SJSA1 (cell line): ENCODE measurements around the gene ARSB. TPM values are rescaled to one million over a fixed set of nuclear protein-coding genes. Genes with fewer than 3 reads are reported as not detected.

ENCODE experiments used
- DNase-seq, 2 experiments: peaks; one replicate each; pipeline ENCODE4 v3.0.0-alpha.2; 2015 to 2020; ENCODE audit warnings: low spot score in 2 of 2, low read depth in 1 of 2
- H3K27ac ChIP-seq: fragments of 250-450 bp; sonication (Bioruptor Pico); 2 replicates; pipeline ENCODE4 v1.5.1; 2020; ENCODE audit warnings: mild to moderate bottlenecking, moderate library complexity
- H3K27me3 ChIP-seq: fragments of 250-450 bp; sonication (Bioruptor Pico); replicated peaks from 2 replicates; pipeline ENCODE4 v1.5.1; 2020; ENCODE audit warnings: mild to moderate bottlenecking, moderate library complexity
- H3K36me3 ChIP-seq: fragments of 250-450 bp; sonication (Bioruptor Pico); 2 replicates; pipeline ENCODE4 v1.5.1; 2020; ENCODE audit warnings: mild to moderate bottlenecking
- H3K4me1 ChIP-seq: fragments of 250-450 bp; sonication (Bioruptor Pico); replicated peaks from 2 replicates; pipeline ENCODE4 v1.6.1; 2021; ENCODE audit warnings: mild to moderate bottlenecking
- H3K4me3 ChIP-seq: fragments of 250-450 bp; sonication (Bioruptor Pico); 2 replicates; pipeline ENCODE4 v1.5.1; 2020; ENCODE audit warnings: mild to moderate bottlenecking
- H3K9me3 ChIP-seq: fragments of 250-450 bp; sonication (Bioruptor Pico); replicated peaks from 2 replicates; pipeline ENCODE4 v1.5.1; 2020; ENCODE audit warnings: mild to moderate bottlenecking
- total RNA-seq: library from RNA; depleted of rRNA; stranded (reverse); fragments of >200 nt; shearing (Covaris generic); gene quantifications from 2 replicates; pipeline ENCODE4 v1.2.3, GENCODE V29; 2014

The ARSB gene
- total RNA-seq, 1 experiment from 2014 or later: 72.9 TPM

DNA sequence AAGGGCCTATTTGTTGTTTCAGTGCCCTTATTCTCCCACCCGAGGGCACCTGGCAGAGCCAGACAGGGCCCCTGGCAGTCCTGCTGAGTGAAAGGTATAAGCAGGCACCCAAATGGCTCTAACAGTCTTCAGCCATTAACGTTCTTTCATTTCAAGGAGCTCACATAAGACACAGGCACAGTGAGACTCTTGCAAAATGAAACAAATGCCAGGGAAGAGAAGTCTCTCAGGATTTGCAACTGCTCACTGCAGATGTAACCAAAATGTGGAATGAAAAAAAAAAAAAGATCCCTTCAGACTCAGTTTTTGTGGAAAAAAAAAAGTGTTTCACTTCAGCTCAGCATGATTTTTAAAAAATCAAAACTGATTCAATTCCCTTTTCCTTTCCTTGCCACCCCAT lies 181.2 kb downstream of the ARSB start:
- peaks cover 4% of the 10 kb centered on the region; the same call in 1 of the 2 replicates for H3K9me3 ChIP-seq
- peaks cover 40% of the 10 kb centered on the region for H3K4me1 ChIP-seq
- no peaks in the 10 kb centered on the region for H3K27me3 ChIP-seq
- H3K36me3 ChIP-seq: 0 out of 2 replicates have a peak, but pooled peaks cover 1% of the 10 kb centered on the region
- H3K27ac ChIP-seq: no peak overlapping the region
- H3K4me3 ChIP-seq: no peak overlapping the region
- no peak for DNase-seq

DNA sequence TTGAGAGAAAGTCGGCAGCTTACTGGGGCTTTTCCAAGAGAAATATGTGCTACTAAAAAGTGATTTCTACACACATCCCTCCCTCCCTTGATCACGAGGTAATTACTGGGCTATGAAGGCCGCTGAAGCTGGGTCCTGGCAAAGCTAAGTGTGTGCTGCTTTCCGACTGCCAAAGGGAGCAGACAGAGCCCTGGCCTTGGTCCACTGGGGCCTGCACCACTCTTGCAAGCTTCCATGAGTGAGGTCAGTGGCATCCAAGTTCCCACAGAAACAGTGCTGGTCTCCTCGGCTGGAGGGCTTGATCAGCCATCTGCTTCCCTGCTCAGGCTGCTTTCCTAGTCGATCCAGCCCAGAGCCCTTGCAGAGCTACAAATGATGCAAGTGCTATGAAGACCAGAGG lies 181.8 kb downstream of the ARSB start:
- no peak overlapping the region for H3K4me3 ChIP-seq
- H3K27me3 ChIP-seq: no peaks in the 10 kb centered on the region
- peaks cover 4% of the 10 kb centered on the region; the same call in 1 of the 2 replicates for H3K9me3 ChIP-seq
- DNase-seq: no peak
- H3K4me1 ChIP-seq: peaks cover 46% of the 10 kb centered on the region
- H3K36me3 ChIP-seq: 0 out of 2 replicates have a peak, but pooled peaks cover 3% of the 10 kb centered on the region
- H3K27ac ChIP-seq: no peak overlapping the region

DNA sequence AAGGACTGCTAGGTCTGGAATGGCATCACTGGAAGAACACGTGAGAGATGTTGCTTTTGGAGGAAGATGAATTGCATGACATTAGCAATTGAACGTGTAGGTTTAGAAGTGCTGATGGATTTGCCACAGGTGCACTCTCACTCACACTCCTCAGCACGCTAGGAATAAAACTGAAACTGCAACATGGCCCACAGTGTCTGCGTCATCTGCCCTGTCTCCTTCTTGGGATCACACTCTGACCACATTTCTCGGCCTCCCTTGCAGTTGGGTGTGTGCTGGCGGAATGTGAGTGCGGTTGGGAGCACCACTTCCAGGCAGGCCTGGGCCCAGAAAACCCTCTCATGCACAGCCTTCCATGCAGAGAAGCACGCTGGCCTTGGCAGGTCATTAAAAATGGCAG lies 183.7 kb downstream of the ARSB start:
- Histone ChIP-seq H3K27me3 (no peaks in the 10 kb centered on the region), H3K4me3 (no peak overlapping the region), H3K9me3 (peaks cover 4% of the 10 kb centered on the region; the same call in 1 of the 2 replicates), H3K36me3 (0 out of 2 replicates have a peak, but pooled peaks cover 3% of the 10 kb centered on the region), H3K4me1 (peaks cover 41% of the 10 kb centered on the region), H3K27ac (no peak overlapping the region)
- no peak for DNase-seq

DNA sequence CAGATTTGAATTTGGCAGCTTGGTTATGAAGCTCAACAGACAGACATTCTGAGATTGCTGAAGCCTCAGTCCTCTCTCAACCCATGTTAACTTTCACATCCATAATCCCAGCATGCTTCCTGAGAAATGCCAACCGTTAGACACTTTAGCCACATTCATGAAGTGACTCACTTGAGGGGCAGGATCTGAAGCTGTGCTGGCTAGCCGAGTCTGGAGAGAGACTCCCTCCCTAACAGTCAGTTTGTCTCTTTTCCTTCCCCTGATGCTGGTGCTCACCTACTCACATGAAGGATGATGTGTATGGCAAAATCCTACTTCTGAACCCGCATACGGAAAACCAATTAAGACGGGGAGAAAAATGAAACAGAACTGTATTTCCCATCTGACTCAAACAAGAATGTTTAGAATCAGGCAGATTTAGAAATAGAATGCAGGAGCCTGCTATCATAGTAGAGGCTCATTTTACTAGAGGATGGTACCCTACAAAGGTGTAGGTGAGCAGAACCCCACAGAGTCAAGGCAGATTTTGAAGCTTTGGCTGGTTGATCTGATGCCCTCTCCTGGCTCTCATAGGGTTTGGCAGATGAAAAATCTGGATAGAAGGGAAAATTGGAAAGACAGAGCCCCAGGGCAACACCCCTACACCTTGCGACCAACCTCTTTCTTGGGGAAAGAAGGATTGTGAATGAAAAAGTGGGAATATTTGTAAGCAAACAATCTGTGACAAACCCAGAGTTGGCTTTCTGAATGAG lies 185.7 kb downstream of the ARSB start:
- H3K27ac ChIP-seq: peak overlapping the region; percentile 75

DNA sequence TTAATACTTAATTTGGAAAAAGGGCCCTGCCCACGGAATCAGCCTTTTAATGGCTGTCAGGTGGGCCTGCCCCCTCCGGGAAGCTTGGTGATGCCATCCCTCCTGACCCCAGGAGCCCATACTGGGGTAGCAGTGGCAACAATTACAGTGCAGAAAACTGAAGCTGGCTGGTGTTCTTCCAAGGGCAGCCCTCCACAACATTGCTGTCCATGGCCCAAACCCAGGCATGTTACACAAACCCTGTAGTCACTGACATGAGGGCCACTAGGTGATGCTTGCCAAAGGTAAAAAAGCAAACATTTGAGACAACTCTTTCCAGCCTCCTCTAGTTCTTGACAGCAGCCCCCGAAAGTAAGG lies 186.5 kb downstream of the ARSB start:
- H3K9me3 ChIP-seq: peaks cover 4% of the 10 kb centered on the region; the same call in 1 of the 2 replicates
- no peak for DNase-seq
- peak overlapping the region; percentile 75 for H3K27ac ChIP-seq
- H3K36me3 ChIP-seq: 0 out of 2 replicates have a peak, but pooled peaks cover 3% of the 10 kb centered on the region
- no peak overlapping the region for H3K4me3 ChIP-seq
- H3K4me1 ChIP-seq: peaks cover 42% of the 10 kb centered on the region
- H3K27me3 ChIP-seq: no peaks in the 10 kb centered on the region

More for the DNA sequence above, 185.7 kb downstream of the ARSB start:
- peaks cover 4% of the 10 kb centered on the region; the same call in 1 of the 2 replicates for H3K9me3 ChIP-seq
- no peak overlapping the region for H3K4me3 ChIP-seq
- H3K27me3 ChIP-seq: no peaks in the 10 kb centered on the region
- DNase-seq: peak; percentile 59 to 69
- H3K36me3 ChIP-seq: 0 out of 2 replicates have a peak, but pooled peaks cover 3% of the 10 kb centered on the region
- peaks cover 40% of the 10 kb centered on the region for H3K4me1 ChIP-seq

DNA sequence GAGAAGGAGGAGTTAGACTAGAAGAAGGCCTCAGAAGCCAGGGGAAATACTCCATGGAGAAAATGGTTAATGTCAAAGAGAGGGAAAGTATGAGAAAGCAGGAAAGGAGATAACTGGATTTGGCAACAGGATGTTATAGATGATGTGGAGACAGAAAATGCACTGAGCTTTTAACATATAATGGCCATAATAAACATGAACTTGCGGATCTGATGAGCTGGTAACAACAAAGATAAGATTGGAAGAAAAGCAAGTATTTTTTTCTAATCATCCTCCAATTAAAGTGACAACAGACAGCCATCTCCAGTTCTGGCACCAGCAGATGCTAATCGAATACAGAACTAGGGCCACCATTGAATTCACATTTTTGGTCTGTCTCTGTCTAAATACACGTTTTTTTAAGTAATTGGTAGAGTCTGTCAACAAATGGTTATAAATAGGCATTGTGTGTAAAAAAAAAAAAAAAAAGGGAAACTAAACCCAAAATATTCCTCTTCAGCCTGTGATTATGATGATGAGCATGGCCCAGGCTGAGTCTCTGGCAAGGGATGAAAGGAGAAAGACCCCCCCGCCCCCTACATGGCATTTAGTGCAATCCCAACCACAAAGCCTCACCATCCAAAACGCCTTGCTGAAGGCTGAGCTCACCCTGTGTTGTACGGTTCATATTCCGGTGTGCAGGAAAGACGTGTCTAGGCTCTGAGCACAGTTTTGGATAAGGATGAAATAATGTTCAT lies 187.0 kb downstream of the ARSB start:
- Histone ChIP-seq H3K27ac (peak overlapping the region; percentile 75; the same call in 1 of the 2 replicates), H3K4me1 (peaks cover 42% of the 10 kb centered on the region), H3K9me3 (peaks cover 4% of the 10 kb centered on the region; the same call in 1 of the 2 replicates), H3K4me3 (no peak overlapping the region), H3K36me3 (0 out of 2 replicates have a peak, but pooled peaks cover 3% of the 10 kb centered on the region), H3K27me3 (no peaks in the 10 kb centered on the region)
- no peak for DNase-seq

DNA sequence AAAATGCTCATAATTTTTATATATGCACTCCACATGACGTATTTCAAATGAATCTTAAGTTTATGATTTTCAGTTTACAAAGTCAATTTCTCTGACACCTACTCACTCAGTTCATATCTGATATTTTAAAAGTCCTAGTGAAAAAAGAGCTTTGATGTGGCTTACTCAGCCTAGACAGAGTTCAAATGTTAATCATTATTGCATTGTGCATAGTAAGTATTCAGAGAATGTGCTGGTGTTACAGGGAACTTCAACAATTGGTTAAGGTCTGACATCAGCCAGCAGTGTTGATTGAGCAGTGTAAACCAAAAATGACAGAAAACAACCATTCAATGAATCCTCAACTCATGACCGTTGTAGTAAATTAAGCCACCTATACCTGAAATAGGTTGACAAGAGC lies 189.4 kb downstream of the ARSB start:
- Histone ChIP-seq H3K4me1 (peaks cover 42% of the 10 kb centered on the region), H3K27me3 (no peaks in the 10 kb centered on the region), H3K9me3 (no peaks in the 10 kb centered on the region), H3K36me3 (0 out of 2 replicates have a peak, but pooled peaks cover 3% of the 10 kb centered on the region), H3K27ac (peak overlapping the region; percentile 2; the same call in 1 of the 2 replicates), H3K4me3 (no peak overlapping the region)
- peak in 1 of 2 experiments; percentile 28 for DNase-seq

DNA sequence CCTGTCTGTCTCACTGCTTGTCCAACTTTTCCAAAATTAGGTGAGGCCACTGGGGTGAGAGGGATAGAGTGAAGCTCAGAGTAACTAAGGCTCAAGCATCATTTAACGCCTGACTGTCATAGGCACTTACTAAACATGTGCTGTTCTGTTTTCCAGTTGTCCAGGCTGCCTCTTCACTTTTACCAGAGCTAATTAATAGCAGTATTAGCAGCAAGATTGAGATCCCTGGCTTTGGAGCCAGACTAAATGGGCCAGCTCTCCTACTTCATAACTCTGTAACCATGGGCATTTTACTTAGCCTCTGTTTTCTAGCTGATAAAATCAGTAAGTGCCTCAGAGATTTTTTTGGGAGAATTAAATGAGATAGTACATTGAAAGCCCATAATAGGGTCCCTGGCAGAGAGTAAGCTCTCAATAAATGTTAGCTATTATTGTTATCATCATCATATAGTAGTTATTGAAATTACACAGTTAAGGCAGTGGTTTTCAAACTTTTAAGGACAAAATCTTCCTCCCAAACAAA lies 190.4 kb downstream of the ARSB start:
- Histone ChIP-seq H3K4me1 (peaks cover 39% of the 10 kb centered on the region), H3K27ac (no peak overlapping the region), H3K36me3 (0 out of 2 replicates have a peak, but pooled peaks cover 3% of the 10 kb centered on the region), H3K27me3 (no peaks in the 10 kb centered on the region), H3K9me3 (no peaks in the 10 kb centered on the region), H3K4me3 (no peak overlapping the region)
- no peak for DNase-seq

DNA sequence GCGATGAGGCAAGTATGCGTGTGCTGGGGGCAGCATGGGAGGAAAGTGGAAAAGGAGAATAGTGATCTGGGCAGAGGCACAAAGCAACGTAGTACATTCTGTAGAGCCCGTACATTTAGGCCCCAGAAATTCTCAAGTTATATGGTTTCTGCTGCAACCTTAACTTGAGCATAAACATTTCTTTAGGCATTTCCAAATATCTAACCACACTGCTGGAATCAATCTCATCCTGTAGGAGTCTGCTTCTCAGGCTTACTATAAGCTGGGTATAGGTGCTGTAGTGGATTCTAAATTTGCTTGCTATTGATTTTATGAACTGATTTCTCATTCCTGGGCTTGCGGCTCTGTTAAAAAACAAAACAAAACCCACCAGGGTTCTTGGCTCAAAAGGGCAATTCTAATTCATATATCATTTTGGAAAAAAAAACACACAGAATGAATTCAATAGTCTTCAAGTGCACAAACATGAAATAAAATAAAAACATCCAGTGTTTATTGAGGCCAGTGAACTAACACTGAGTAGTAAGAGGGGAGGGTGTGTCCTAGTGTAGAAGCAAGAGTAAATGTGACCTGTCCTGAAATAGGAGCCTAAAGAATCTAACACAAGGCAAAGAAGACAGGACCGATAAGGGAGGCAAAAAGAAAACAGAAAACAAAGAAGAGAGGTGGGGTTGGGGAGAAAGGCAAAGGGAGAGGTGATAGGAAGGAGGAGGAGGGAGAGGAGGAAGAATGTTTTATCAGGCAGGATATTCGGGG lies 191.0 kb downstream of the ARSB start:
- H3K4me1 ChIP-seq: peaks cover 32% of the 10 kb centered on the region
- no peak overlapping the region for H3K27ac ChIP-seq
- no peak for DNase-seq
- no peaks in the 10 kb centered on the region for H3K27me3 ChIP-seq
- no peaks in the 10 kb centered on the region for H3K9me3 ChIP-seq
- H3K36me3 ChIP-seq: 0 out of 2 replicates have a peak, but pooled peaks cover 3% of the 10 kb centered on the region
- H3K4me3 ChIP-seq: no peak overlapping the region

DNA sequence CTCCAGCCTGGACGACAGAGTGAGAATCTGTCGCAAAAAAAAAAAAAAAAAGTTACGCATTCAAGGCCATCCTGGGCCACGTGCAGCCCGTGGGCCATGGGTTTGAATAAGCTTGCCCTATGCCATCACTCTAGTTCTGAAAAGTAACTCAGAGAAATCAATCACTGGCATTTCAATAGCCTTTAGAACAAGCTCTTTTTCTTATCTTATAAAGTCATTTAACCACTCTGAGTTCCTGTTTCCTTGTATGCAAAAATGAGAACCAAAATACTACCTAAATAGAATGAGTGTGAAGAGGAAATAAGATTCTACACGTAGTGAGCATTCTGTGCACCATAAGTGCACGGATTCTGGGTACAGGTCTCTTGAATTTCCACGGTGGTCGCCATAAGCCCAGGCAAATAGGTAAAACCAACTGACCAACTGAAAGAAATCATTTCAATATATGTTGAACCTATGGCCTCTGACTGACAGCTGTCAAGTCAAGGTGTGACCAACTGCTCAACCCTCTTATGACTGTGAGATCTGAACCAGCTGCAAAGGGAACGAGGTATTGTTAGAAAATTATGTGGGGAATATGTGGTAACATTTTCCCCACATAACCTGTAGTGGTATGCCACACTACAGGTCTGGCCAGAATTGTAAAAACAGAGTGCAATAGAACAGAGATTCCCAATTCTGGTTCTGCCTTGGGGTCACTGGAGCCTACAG lies 192.6 kb downstream of the ARSB start:
- H3K36me3 ChIP-seq: no peaks in the 10 kb centered on the region
- no peak for DNase-seq
- peaks cover 25% of the 10 kb centered on the region for H3K4me1 ChIP-seq
- no peaks in the 10 kb centered on the region for H3K27me3 ChIP-seq
- no peak overlapping the region for H3K4me3 ChIP-seq
- no peak overlapping the region for H3K27ac ChIP-seq
- no peaks in the 10 kb centered on the region for H3K9me3 ChIP-seq

DNA sequence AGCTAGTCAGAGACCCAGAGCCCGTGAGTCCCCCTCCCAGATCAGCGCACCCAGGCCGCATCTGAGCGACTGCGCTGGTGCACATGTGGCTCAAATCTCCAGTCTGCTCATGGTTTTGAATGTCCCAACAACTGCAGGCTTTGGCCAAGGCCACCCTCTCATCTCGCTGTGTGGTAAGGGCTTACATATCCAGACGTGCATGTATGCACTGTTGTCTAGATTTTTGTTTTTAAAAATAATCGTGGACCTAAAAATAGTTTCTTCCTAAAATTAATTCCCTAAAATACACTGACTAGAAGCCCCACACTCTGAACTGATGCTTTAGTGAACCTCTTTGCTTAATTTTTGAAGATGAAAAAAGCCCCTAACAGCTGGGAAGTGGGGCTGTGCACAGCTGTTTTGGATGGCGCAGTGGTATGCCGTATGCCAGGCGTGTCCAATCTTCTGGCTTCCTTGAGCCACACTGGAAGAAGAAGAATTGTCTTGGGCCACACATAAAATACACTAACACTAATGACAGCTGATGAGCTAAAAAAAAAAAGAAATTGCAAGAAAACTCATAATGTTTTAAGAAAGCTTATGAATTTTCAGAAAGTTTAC lies 193.5 kb downstream of the ARSB start:
- H3K27ac ChIP-seq: no peak overlapping the region
- no peaks in the 10 kb centered on the region for H3K27me3 ChIP-seq
- H3K36me3 ChIP-seq: no peaks in the 10 kb centered on the region
- no peak for DNase-seq
- peaks cover 25% of the 10 kb centered on the region for H3K4me1 ChIP-seq
- H3K4me3 ChIP-seq: no peak overlapping the region
- no peaks in the 10 kb centered on the region for H3K9me3 ChIP-seq

DNA sequence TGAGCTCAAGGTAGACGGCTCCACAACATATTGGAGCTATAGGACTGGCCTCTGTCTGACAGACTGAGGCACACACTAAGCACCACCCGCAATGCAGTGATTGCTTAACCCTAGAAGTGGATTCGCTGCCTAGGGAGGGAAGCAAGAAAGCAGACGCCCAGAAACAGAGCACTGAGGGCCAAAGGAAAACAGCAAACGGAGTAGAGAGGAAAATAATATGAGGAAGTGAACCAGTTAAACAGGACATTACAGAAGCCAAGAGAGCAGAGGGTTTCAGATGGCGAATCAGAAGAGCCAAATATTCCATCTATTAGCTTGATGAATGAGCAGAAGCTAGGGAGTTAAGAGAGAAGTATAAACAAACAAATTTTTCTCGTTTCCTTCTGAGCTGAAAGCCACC lies 197.3 kb downstream of the ARSB start:
- Histone ChIP-seq H3K36me3 (no peaks in the 10 kb centered on the region), H3K27ac (no peak overlapping the region), H3K4me3 (no peak overlapping the region), H3K4me1 (peaks cover 21% of the 10 kb centered on the region), H3K9me3 (no peaks in the 10 kb centered on the region), H3K27me3 (no peaks in the 10 kb centered on the region)
- DNase-seq: no peak
